ENCODE data around the gene TSR3. TPM values are rescaled to one million over a fixed set of nuclear protein-coding genes. Genes with fewer than 3 reads are reported as not detected.

The TSR3 gene
- polyA plus RNA-seq, 4 donors: 36.0 to 59.7 (median 38.8) TPM

- no peak for DNase-seq (ENCODE audit: low read depth in 4 of 4, low spot score in 3 of 4)
Observed at GRCh38 chr16:1378087-1378803, 26.6 kb upstream of the TSR3 start.

- no peak for DNase-seq (ENCODE audit: low read depth in 4 of 4, low spot score in 3 of 4)
Observed at GRCh38 chr16:1377406-1378010, 25.8 kb upstream of the TSR3 start.

DNA sequence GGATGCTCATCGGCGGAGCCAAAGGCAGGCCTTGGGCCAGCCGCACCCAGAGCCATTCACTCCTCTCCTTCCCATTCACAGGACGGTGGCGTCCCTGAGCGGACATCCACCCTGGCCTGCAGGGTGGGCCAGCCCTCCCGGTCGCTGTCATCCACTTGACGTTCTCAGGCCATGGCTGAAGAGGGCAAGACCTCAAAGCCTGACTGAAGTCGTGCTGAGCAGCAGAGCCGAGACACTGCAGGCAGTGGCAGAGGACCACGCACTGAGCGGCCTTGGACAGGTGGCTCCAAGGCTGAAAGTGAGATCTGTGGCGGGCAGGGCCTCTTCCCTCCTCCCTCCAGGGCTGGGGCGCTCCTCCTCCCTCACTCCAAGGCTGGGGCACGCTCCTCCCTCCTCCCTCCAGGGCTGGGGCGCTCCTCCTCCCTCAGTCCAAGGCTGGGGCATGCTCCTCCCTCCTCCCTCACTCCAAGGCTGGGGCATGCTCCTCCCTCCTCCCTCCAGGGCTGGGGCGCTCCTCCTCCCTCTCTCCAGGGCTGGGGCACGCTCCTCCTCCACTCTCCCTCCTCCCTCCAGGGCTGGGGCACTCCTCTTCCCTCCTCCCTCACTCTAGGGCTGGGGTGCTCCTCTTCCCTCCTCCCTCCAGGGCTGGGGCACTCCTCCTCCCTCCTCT is 24.2 kb upstream of the TSR3 start:
- no peak for DNase-seq (ENCODE audit: low read depth in 4 of 4, low spot score in 3 of 4)

GRCh38 chr16:1375298-1375640 is 23.6 kb upstream of the TSR3 start:
- DNase-seq (ENCODE audit: low read depth in 4 of 4, low spot score in 3 of 4): no peak

DNA sequence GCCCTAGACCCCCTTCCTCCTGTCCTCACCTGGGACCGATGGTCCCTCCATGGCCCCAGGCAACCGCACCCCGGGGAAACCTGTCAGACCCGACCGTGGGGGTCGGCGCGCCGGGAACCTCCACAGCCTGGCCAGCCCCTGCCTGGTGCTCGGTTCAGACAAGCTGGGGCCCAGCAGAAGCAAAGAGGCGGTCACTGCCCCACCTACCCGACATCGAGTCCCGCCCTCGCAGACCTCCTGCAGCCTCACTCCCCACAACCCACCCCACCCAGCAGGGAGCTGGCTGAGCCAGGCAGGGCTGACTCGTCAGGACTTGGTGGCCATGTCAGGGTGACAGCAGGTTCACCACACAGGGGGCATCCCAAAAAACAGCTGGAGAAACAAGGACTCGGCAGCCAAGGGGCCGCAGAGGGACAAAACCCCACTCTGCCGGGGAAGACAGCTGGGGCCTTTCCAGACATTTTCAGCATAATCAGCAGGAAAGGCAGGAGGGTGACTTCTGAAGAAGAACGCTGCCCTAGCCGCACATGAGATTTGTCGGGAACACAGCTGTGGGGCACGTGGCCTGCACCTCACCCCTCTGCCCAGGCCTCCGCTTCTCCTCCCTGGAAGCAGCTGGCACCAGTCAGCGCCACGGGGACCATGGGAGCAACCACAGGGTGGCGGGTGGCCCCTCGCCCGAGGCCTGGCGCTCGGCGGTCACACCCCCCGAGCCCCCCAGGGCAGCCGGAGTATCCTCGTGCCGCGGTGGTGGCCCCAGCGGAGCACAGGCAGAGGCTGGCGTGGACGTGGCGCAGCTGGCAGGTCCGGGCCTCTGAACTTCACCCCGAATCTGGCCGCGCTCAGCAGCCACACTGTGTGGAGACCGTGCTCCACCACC is 23.0 kb upstream of the TSR3 start:
- no peak for DNase-seq (ENCODE audit: low read depth in 4 of 4, low spot score in 3 of 4)

- no peak for DNase-seq (ENCODE audit: low read depth in 4 of 4, low spot score in 3 of 4)
Observed at GRCh38 chr16:1372292-1372950, 20.7 kb upstream of the TSR3 start.

DNA sequence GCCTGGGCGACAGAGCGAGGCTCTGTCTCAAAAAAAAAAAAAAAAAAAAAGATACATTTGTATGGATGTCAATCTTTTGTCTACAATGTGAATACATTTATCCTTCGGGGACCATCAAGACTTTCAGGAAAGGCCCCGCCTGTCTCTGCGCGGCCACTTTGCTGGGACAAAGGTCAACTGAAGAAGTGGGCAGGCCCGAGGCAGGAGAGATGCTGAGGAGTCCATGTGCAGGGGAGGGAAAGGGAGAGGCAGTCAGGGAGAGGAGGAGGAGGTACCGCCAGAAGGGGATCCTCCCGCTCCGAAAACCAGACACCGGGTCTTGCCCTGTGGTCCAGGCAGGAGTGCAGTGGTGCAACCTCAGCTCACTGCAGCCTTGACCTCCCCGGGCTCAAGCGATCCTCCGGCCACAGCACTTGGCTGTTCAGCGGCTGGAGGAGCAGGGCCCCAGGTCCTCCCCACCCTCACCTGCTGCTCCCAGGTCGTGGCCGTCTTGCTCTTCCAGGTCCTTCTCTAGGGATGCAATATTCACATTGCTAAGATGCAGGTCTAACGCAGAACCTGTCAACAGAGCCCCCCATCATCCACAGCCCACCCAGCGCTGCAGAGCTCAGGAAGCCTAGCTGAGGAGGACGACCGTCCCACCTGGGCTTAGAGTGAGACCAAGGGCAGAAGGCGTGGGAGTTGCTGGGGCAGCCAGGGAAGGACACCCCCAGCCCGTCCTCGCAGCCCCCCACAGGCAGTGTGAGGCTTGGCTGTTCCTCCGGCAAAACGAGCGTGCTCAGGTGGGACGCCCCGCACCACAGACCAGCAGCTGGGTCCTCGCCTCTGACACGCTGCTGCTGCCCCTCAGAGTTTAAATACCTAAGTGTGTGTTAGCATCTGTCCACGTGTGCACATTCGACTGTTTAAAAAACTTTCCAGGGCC is 19.6 kb upstream of the TSR3 start:
- DNase-seq (ENCODE audit: low read depth in 4 of 4, low spot score in 3 of 4): no peak

DNA sequence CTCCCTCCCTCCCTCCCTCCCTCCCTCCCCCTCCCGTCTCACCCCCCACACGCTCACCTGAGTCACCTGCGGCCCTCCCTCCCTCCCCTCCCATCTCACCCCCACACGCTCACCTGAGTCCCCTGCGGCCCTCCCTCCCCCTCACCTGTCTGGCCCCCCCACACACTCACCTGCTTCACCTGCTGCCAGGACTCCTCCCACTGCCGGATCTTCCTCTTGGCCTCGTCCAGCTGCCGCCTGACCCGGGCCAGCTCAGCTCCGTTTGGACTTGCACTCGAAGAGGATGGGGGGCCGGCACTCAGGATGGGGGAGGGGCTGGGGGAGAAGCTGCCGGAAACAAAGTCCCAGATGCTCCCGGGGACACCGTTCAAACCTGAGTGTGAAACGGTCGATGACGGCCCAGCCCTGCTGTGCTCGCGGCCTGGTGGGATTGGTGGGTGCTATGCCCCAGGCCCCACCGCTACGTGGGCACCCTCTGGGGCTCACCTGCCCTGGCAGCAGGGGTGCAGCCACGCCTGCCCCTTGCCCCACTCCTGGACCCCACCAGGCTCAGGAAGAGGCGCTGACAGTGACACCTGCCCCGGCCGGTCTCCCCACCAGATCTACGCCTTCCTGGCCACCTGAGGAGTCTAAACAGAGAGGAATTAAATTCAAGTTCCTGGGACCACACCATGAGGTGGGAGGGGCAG is 16.0 kb upstream of the TSR3 start:
- DNase-seq (ENCODE audit: low read depth in 4 of 4, low spot score in 3 of 4): no peak

- no peak for DNase-seq (ENCODE audit: low read depth in 4 of 4, low spot score in 3 of 4)
Observed at GRCh38 chr16:1366712-1367299, 15.1 kb upstream of the TSR3 start.

DNA sequence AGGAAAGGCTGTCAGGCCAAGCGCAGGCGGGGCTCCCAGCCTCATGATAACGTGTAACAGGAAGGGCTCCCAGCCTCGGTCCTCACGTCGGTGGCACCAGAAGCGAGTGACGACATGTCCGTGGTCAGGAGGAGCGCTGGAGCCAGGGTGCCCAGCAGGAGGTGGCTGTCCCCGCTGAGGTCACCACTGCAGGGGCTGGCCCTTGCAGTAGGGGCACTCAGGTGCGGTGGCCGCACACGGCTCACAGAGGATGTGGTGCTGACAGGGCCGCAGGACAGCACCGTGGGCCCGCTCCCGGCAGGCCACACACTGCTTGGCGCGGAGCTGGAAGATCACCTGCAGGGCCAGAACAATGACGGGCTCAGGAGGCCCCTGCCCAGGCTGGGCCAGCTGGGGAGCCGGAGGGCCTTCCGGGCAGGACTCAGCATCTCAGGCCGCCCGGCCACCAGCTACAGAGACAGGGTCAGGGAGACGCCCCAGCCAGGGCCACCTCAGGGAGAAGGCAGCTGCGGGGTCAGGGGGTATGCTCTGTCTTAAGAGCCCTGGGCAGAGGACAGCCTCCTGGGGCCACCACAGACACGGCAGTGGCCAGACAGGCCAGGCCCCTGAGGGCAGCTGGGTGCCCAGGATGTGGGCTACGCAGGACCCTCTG is 14.5 kb upstream of the TSR3 start:
- DNase-seq (ENCODE audit: low read depth in 4 of 4, low spot score in 3 of 4): no peak

- no peak for DNase-seq (ENCODE audit: low read depth in 4 of 4, low spot score in 3 of 4)
Observed at GRCh38 chr16:1364510-1364909, 12.8 kb upstream of the TSR3 start.

- DNase-seq (ENCODE audit: low read depth in 4 of 4, low spot score in 3 of 4): no peak
Observed at GRCh38 chr16:1363501-1364041, 11.9 kb upstream of the TSR3 start.

DNA sequence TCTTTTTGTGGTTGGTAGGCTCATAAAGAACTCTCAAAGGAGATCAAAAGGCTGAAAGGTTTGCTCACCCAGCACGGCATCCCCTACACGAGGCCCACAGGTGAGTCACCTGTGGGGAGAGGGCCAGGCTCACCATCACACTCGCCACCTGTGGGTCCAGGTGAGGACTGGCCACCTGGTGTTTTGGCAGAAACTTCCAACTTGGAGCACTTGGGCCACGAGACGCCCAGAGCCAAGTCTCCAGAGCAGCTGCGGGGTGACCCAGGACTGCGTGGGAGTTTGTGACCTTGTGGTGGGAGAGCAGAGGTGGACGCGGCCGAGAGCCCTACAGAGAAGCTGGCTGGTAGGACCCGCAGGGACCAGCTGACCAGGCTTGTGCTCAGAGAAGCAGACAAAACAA is 11.1 kb upstream of the TSR3 start:
- DNase-seq (ENCODE audit: low read depth in 4 of 4, low spot score in 3 of 4): no peak

- DNase-seq (ENCODE audit: low read depth in 4 of 4, low spot score in 3 of 4): no peak
Observed at GRCh38 chr16:1361685-1362360, 10.1 kb upstream of the TSR3 start.

- no peak for DNase-seq (ENCODE audit: low read depth in 4 of 4, low spot score in 3 of 4)
Observed at GRCh38 chr16:1357906-1358566, 6.4 kb upstream of the TSR3 start.

GRCh38 chr16:1356061-1356900 is 4.6 kb upstream of the TSR3 start:
- no peak for DNase-seq (ENCODE audit: low read depth in 4 of 4, low spot score in 3 of 4)

Measured in left renal pelvis (tissue), 4 donors.